Calu3 (cell line): ENCODE results near the gene CACNA2D3. TPM values are rescaled to one million over a fixed set of nuclear protein-coding genes. Genes with fewer than 3 reads are reported as not detected.

Source experiments
- BruUV-seq: library from RNA; stranded (reverse); fragments of 400-500 nt; replicated peaks from 2 replicates; lab custom pipeline; 2021; lab: Mats Ljungman, UMichigan
- CTCF ChIA-PET: fragments of 300-600 bp; sonication (Branson Sonifier 250); formaldehyde crosslinking; loops from one replicate; lab custom pipeline; 2022; ENCODE audit warnings: antibody characterized with exemption; lab: Charles Lee
- DNase-seq: peaks from one replicate; pipeline ENCODE4 v3.0.0; 2022
- H3K27ac Mint-ChIP-seq: one replicate; pipeline ENCODE4 v1.8.0; 2022; ENCODE audit warnings: mixed read lengths; ENCODE audit not compliant: unreplicated experiment
- H3K27me3 Mint-ChIP-seq: one replicate; pipeline ENCODE4 v1.8.0; 2022; ENCODE audit warnings: mixed read lengths; ENCODE audit not compliant: unreplicated experiment
- H3K36me3 Mint-ChIP-seq: one replicate; pipeline ENCODE4 v1.8.0; 2022; ENCODE audit warnings: mild to moderate bottlenecking, moderate library complexity, mixed read lengths; ENCODE audit not compliant: insufficient read depth, unreplicated experiment
- H3K4me1 Mint-ChIP-seq: one replicate; pipeline ENCODE4 v1.8.0; 2022; ENCODE audit warnings: mild to moderate bottlenecking, low read depth, mixed read lengths; ENCODE audit not compliant: unreplicated experiment
- H3K4me3 Mint-ChIP-seq: one replicate; pipeline ENCODE4 v1.8.0; 2022; ENCODE audit warnings: mild to moderate bottlenecking, low read depth, moderate library complexity, mixed read lengths; ENCODE audit not compliant: unreplicated experiment
- H3K9me3 Mint-ChIP-seq: one replicate; pipeline ENCODE4 v1.8.0; 2022; ENCODE audit warnings: low read depth, mixed read lengths; ENCODE audit not compliant: unreplicated experiment
- intact Hi-C: fragments of 100-400 bp; cut with micrococcal nuclease; formaldehyde crosslinking; loops from one replicate; pipeline ENCODE4 v1.10.0; 2022; ENCODE audit not compliant: unreplicated experiment
- total RNA-seq: library from RNA; stranded (reverse); gene quantifications from 2 replicates; pipeline ENCODE4 v1.2.3, GENCODE V29; 2022
- TF ChIP-seq, protein P1 (sequence below): fragments of 200-600 bp; IDR thresholded peaks from one replicate; pipeline ENCODE4 v1.8.0; 2022; ENCODE audit warnings: antibody characterized with exemption; ENCODE audit not compliant: unreplicated experiment

The CACNA2D3 gene
- total RNA-seq, 1 experiment from 2014 or later: not detected

DNA sequence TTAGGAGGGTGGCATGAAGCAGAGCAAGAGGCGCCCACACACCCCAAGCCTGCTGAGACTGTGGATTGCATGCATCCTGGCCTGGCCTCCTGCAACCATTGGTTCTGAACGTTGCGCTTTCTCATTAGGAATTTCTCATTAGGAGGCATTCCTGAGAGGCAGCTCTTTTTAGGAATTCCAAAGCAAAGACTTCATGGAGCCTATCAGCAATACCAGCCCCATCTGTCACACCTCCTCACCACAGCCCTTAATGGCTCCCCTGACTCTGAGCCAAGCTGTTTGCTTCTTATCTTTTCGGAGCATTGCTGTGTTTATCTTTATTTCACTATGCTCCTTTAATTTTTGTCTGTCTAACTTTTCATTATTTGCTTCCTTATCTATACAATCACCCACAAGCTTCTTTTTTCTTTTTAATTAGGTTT lies 226.9 kb downstream of the CACNA2D3 start:
- intact Hi-C loops: no loop called here
- TF ChIP-seq, protein P1, sequence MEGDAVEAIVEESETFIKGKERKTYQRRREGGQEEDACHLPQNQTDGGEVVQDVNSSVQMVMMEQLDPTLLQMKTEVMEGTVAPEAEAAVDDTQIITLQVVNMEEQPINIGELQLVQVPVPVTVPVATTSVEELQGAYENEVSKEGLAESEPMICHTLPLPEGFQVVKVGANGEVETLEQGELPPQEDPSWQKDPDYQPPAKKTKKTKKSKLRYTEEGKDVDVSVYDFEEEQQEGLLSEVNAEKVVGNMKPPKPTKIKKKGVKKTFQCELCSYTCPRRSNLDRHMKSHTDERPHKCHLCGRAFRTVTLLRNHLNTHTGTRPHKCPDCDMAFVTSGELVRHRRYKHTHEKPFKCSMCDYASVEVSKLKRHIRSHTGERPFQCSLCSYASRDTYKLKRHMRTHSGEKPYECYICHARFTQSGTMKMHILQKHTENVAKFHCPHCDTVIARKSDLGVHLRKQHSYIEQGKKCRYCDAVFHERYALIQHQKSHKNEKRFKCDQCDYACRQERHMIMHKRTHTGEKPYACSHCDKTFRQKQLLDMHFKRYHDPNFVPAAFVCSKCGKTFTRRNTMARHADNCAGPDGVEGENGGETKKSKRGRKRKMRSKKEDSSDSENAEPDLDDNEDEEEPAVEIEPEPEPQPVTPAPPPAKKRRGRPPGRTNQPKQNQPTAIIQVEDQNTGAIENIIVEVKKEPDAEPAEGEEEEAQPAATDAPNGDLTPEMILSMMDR: no peak
- H3K27me3 Mint-ChIP-seq: peaks cover 31% of the 10 kb centered on the region
- H3K4me1 Mint-ChIP-seq: no peaks in the 10 kb centered on the region
- no peaks in the 10 kb centered on the region for H3K36me3 Mint-ChIP-seq
- CTCF ChIA-PET: no interaction called here
- no peaks in the 10 kb centered on the region for H3K9me3 Mint-ChIP-seq
- no peak overlapping the region for H3K4me3 Mint-ChIP-seq
- DNase-seq: no peak
- no peak overlapping the region for H3K27ac Mint-ChIP-seq
- BruUV-seq: no TSS peak

DNA sequence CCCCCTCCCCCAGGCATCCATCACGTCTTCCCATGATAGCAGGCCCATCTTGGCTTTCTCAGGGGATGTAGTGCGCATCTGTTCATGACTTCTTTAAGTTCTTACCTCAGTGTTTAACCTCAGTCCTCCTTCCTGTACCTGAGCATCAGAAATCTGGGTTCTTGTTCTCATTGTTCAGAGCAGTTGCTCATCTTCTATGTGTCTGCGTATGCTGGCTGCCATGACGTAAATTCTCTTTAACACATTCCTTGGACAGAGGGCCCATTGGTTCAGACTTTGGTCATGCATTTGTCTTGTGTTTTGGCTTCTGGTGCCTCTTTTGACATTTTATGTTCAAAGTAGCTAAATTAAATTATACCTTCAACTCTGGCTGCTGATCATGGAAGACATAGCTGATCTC lies 227.3 kb downstream of the CACNA2D3 start:
- H3K27me3 Mint-ChIP-seq: peaks cover 27% of the 10 kb centered on the region
- CTCF ChIA-PET: no interaction called here
- TF ChIP-seq, protein P1: no peak
- intact Hi-C loops: no loop called here
- H3K27ac Mint-ChIP-seq: no peak overlapping the region
- H3K36me3 Mint-ChIP-seq: no peaks in the 10 kb centered on the region
- no TSS peak for BruUV-seq
- no peak for DNase-seq
- no peak overlapping the region for H3K4me3 Mint-ChIP-seq
- no peaks in the 10 kb centered on the region for H3K4me1 Mint-ChIP-seq
- no peaks in the 10 kb centered on the region for H3K9me3 Mint-ChIP-seq

DNA sequence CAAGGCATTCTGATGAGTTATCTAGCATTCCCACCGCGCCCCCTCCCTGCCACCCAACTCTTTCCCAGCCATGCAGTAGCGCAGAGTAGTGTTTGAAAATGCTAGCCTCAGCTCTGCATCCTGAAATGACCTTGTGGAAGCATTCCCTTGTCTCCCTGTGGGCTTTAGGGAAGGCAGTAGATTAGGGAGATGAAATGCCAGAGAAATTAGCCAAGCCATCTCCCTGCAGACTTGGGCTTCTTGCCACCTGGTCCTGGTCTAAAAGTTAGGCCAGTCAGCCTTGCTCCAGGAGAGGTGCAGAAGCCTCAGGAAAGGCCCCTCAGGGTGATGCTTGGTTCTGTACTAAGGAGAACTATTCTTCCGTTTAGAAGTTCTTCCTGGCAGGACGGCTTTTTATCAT lies 231.2 kb downstream of the CACNA2D3 start:
- DNase-seq: no peak
- CTCF ChIA-PET: no interaction called here
- H3K36me3 Mint-ChIP-seq: no peaks in the 10 kb centered on the region
- no peaks in the 10 kb centered on the region for H3K4me1 Mint-ChIP-seq
- TF ChIP-seq, protein P1: no peak
- intact Hi-C loops: no loop called here
- H3K27ac Mint-ChIP-seq: no peak overlapping the region
- peaks cover 22% of the 10 kb centered on the region for H3K27me3 Mint-ChIP-seq
- no peak overlapping the region for H3K4me3 Mint-ChIP-seq
- H3K9me3 Mint-ChIP-seq: peaks cover 4% of the 10 kb centered on the region
- BruUV-seq: no TSS peak

DNA sequence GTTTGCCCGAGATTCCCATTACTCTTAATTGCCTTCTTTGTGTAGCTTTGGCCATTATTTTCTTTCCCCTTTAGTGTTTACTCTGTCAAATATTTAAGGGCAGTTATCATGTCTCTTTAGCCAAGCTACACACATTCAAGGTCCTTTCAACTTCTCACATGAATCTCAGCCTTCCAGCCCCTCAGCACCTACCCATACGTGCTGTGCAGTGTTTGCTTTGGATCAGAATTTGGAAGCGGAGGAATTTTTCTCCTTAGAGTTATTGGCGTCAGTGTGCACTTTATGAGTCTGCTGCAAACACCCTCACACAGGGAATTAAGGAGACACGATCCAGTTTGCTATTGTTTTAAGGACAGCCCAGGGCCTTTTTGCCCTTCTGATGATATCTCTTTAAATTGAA lies 231.6 kb downstream of the CACNA2D3 start:
- TF ChIP-seq, protein P1: no peak
- Mint-ChIP-seq H3K4me3 (no peak overlapping the region), H3K9me3 (peaks cover 4% of the 10 kb centered on the region), H3K4me1 (no peaks in the 10 kb centered on the region), H3K27me3 (peaks cover 22% of the 10 kb centered on the region), H3K36me3 (no peaks in the 10 kb centered on the region), H3K27ac (no peak overlapping the region)
- CTCF ChIA-PET: no interaction called here
- DNase-seq: no peak
- intact Hi-C loops: no loop called here
- no TSS peak for BruUV-seq
